HEK293 (cell line): Measurements from ENCODE around the gene SFMBT2.

Experiments
- CTCF ChIA-PET: fragments of 350-600 bp; formaldehyde crosslinking; extraction: SDS; loops from one replicate; lab custom pipeline; 2021; ENCODE audit warnings: antibody characterized with exemption; lab: Yijun Ruan, JAX
- POLR2A ChIA-PET: fragments of 300-600 bp; formaldehyde crosslinking; extraction: SDS; loops from one replicate; lab custom pipeline; 2020; ENCODE audit warnings: antibody characterized with exemption, inconsistent platforms; lab: Yijun Ruan, JAX
- H3K27ac ChIP-seq: fragments of 200-500 bp; sonication (Bioruptor generic); 2 replicates; pipeline ENCODE4 v1.5.1; 2014; ENCODE audit warnings: low read depth, low read length, control low read depth, inconsistent platforms; ENCODE audit errors: extremely low read depth
- H3K36me3 ChIP-seq, 2 experiments: fragments of 200-500 bp in 1 of 2; sonication (Bioruptor generic) in 1 of 2; 1 replicate in 1 of 2; 2 replicates in 1 of 2; pipeline ENCODE4 v1.5.1; 2014 to 2017; ENCODE audit warnings: inconsistent platforms in 2 of 2, low read length in 2 of 2; ENCODE audit not compliant: control insufficient read depth in 2 of 2, insufficient read depth in 1 of 2
- H3K4me1 ChIP-seq: fragments of 200-500 bp; sonication (Bioruptor generic); 2 replicates; pipeline ENCODE4 v1.5.1; 2014; ENCODE audit warnings: mild to moderate bottlenecking, low read length, inconsistent platforms; ENCODE audit not compliant: control insufficient read depth, insufficient read depth
- H3K4me3 ChIP-seq: 2 replicates; pipeline ENCODE4 v1.5.1; 2011; ENCODE audit warnings: low read depth, mild to moderate bottlenecking, control low read depth, low read length, moderate library complexity
- H3K9me3 ChIP-seq: fragments of 200-500 bp; sonication (Bioruptor generic); 2 replicates; pipeline ENCODE4 v1.5.1; 2014; ENCODE audit warnings: low read depth, low read length, inconsistent platforms; ENCODE audit not compliant: control insufficient read depth, insufficient read depth
- GLI2 ChIP-seq: fragments of 450-650 bp; formaldehyde crosslinking; IDR thresholded peaks from 2 replicates; pipeline ENCODE4; 2017; ENCODE audit warnings: missing biosample characterization, missing genetic modification characterization, low read depth, borderline replicate concordance
- HOXD13 ChIP-seq: sonication (generic); formaldehyde crosslinking; IDR thresholded peaks from 2 replicates; pipeline ENCODE4 v1.8.0; 2022; ENCODE audit warnings: missing genetic modification reagents, borderline replicate concordance
- KLF17 ChIP-seq: fragments of 450-650 bp; formaldehyde crosslinking; IDR thresholded peaks from 2 replicates; pipeline ENCODE4 v1.5.1; 2016; ENCODE audit warnings: missing biosample characterization, missing genetic modification characterization
- PRDM1 ChIP-seq: fragments of 450-650 bp; formaldehyde crosslinking; IDR thresholded peaks from 2 replicates; pipeline ENCODE4; 2016; ENCODE audit warnings: missing biosample characterization, missing genetic modification characterization
- SP2 ChIP-seq: fragments of 450-650 bp; formaldehyde crosslinking; IDR thresholded peaks from 2 replicates; pipeline ENCODE4 v1.5.1; 2016; ENCODE audit warnings: missing biosample characterization, missing genetic modification characterization
- ZBTB6 ChIP-seq: fragments of 450-650 bp; formaldehyde crosslinking; IDR thresholded peaks from 2 replicates; pipeline ENCODE4 v1.5.1; 2017; ENCODE audit warnings: missing biosample characterization, missing genetic modification characterization
- ZFP41 ChIP-seq: fragments of 450-650 bp; formaldehyde crosslinking; IDR thresholded peaks from 2 replicates; pipeline ENCODE4 v1.5.1; 2016; ENCODE audit warnings: missing biosample characterization, missing genetic modification characterization, borderline replicate concordance
- ZNF140 ChIP-seq: fragments of 450-650 bp; formaldehyde crosslinking; IDR thresholded peaks from 2 replicates; pipeline ENCODE4 v1.5.1; 2016; ENCODE audit warnings: missing biosample characterization, missing genetic modification characterization
- ZNF16 ChIP-seq: fragments of 450-650 bp; formaldehyde crosslinking; IDR thresholded peaks from 2 replicates; pipeline ENCODE4 v1.5.1; 2016; ENCODE audit warnings: low read depth, missing biosample characterization, missing genetic modification characterization
- ZNF19 ChIP-seq: fragments of 450-650 bp; formaldehyde crosslinking; IDR thresholded peaks from 2 replicates; pipeline ENCODE4; 2016; ENCODE audit warnings: missing biosample characterization, missing genetic modification characterization, low read depth
- ZNF214 ChIP-seq: fragments of 450-650 bp; formaldehyde crosslinking; IDR thresholded peaks from 2 replicates; pipeline ENCODE4 v1.5.1; 2017; ENCODE audit warnings: missing biosample characterization, mild to moderate bottlenecking, missing genetic modification characterization, borderline replicate concordance
- ZNF223 ChIP-seq: fragments of 450-650 bp; formaldehyde crosslinking; IDR thresholded peaks from 2 replicates; pipeline ENCODE4 v1.5.1; 2016; ENCODE audit warnings: missing biosample characterization, missing genetic modification characterization
- ZNF23 ChIP-seq: fragments of 450-650 bp; formaldehyde crosslinking; IDR thresholded peaks from 2 replicates; pipeline ENCODE4 v1.5.1; 2016; ENCODE audit warnings: missing biosample characterization, missing genetic modification characterization, borderline replicate concordance
- ZNF274 ChIP-seq, 2 experiments: fragments of 200-500 bp in 1 of 2; fragments of 450-650 bp in 1 of 2; sonication (Bioruptor generic) in 1 of 2; formaldehyde crosslinking in 1 of 2; IDR thresholded peaks; 2 replicates each; pipeline versions ENCODE4 v1.5.1 to v1.6.1; 2014 to 2016; ENCODE audit warnings: borderline replicate concordance in 1 of 2, inconsistent platforms in 1 of 2, low read length in 1 of 2, missing biosample characterization in 1 of 2, missing genetic modification characterization in 1 of 2
- ZNF341 ChIP-seq: fragments of 450-650 bp; formaldehyde crosslinking; IDR thresholded peaks from 2 replicates; pipeline ENCODE4; 2016; ENCODE audit warnings: low read depth, missing biosample characterization, missing genetic modification characterization
- ZNF433 ChIP-seq: fragments of 450-650 bp; formaldehyde crosslinking; IDR thresholded peaks from 2 replicates; pipeline ENCODE4 v1.5.1; 2016; ENCODE audit warnings: missing biosample characterization, missing genetic modification characterization, low read depth
- ZNF449 ChIP-seq: fragments of 450-650 bp; formaldehyde crosslinking; IDR thresholded peaks from 2 replicates; pipeline ENCODE4 v1.5.1; 2017; ENCODE audit warnings: missing biosample characterization, mild to moderate bottlenecking, missing genetic modification characterization, moderate library complexity
- ZNF510 ChIP-seq: fragments of 450-650 bp; formaldehyde crosslinking; IDR thresholded peaks from 2 replicates; pipeline ENCODE4 v1.5.1; 2018; ENCODE audit warnings: mild to moderate bottlenecking, missing genetic modification characterization, missing biosample characterization; ENCODE audit not compliant: insufficient replicate concordance
- ZNF514 ChIP-seq: fragments of 450-650 bp; formaldehyde crosslinking; IDR thresholded peaks from 2 replicates; pipeline ENCODE4 v1.5.1; 2016; ENCODE audit warnings: missing biosample characterization, missing genetic modification characterization
- ZNF548 ChIP-seq: fragments of 450-650 bp; formaldehyde crosslinking; IDR thresholded peaks from 2 replicates; pipeline ENCODE4 v1.5.1; 2016; ENCODE audit warnings: missing biosample characterization, missing genetic modification characterization
- ZNF580 ChIP-seq: fragments of 450-650 bp; formaldehyde crosslinking; IDR thresholded peaks from 2 replicates; pipeline ENCODE4 v1.5.1; 2016; ENCODE audit warnings: missing biosample characterization, missing genetic modification characterization
- ZNF585B ChIP-seq: fragments of 450-650 bp; formaldehyde crosslinking; IDR thresholded peaks from 2 replicates; pipeline ENCODE4 v1.5.1; 2016; ENCODE audit warnings: missing biosample characterization, missing genetic modification characterization
- ZNF664 ChIP-seq: fragments of 450-650 bp; formaldehyde crosslinking; IDR thresholded peaks from 2 replicates; pipeline ENCODE4 v1.5.1; 2016; ENCODE audit warnings: missing biosample characterization, missing genetic modification characterization
- ZNF677 ChIP-seq: fragments of 450-650 bp; IDR thresholded peaks from 2 replicates; pipeline ENCODE4 v1.5.0; 2018; ENCODE audit warnings: missing biosample characterization, mild to moderate bottlenecking, missing genetic modification characterization, moderate library complexity
- ZNF776 ChIP-seq: fragments of 450-650 bp; formaldehyde crosslinking; IDR thresholded peaks from 2 replicates; pipeline ENCODE4 v1.5.0; 2017; ENCODE audit warnings: missing biosample characterization, missing genetic modification characterization, borderline replicate concordance
- ZNF791 ChIP-seq: fragments of 450-650 bp; formaldehyde crosslinking; IDR thresholded peaks from 2 replicates; pipeline ENCODE4 v1.5.1; 2016; ENCODE audit warnings: missing biosample characterization, missing genetic modification characterization
- ZSCAN4 ChIP-seq: fragments of 450-650 bp; formaldehyde crosslinking; IDR thresholded peaks from 2 replicates; pipeline ENCODE4 v1.5.1; 2017; ENCODE audit warnings: missing biosample characterization, missing genetic modification characterization

The SFMBT2 gene

GRCh38 chr10:7230036-7230435 is 180.8 kb downstream of the SFMBT2 start:
- H3K36me3 ChIP-seq, result peaks cover 0 to 31% of the 10 kb centered on the region in 2 experiments; a peak in 2 of 3 replicates
- TF ChIP-seq ZNF510 (tag by site-specific recombination) (no peak), ZNF214 (tag by site-specific recombination) (no peak), ZNF791 (tag by site-specific recombination) (no peak), KLF17 (tag by site-specific recombination) (no peak), ZNF274 (IDR thresholded peaks at IDR 0.05; ENCODE audit: low read length) (no peak), ZNF274 (tag by site-specific recombination; IDR thresholded peaks at IDR 0.05; ENCODE audit: borderline replicate concordance) (no peak), ZNF223 (tag by site-specific recombination) (no peak), ZNF341 (tag by site-specific recombination) (no peak), ZNF580 (tag by site-specific recombination) (no peak), ZNF19 (tag by site-specific recombination) (no peak), ZNF548 (tag by site-specific recombination) (no peak), GLI2 (no peak), PRDM1 (tag by site-specific recombination) (no peak), ZBTB6 (tag by site-specific recombination) (no peak), ZNF16 (no peak), SP2 (tag by site-specific recombination) (no peak), ZNF449 (no peak)

GRCh38 chr10:7225133-7225532 is 185.7 kb downstream of the SFMBT2 start:
- no peaks in the 10 kb centered on the region for H3K4me1 ChIP-seq
- peaks cover 0 to 48% of the 10 kb centered on the region in 2 experiments; a peak in 1 of 3 replicates for H3K36me3 ChIP-seq
- no peaks in the 10 kb centered on the region; the same call in 1 of the 2 replicates for H3K9me3 ChIP-seq
- no peak overlapping the region for H3K4me3 ChIP-seq
- TF ChIP-seq ZNF664 (tag by site-specific recombination) (no peak), ZNF585B (tag by site-specific recombination) (no peak), ZNF341 (tag by site-specific recombination) (no peak), ZNF776 (no peak), HOXD13 (no peak), ZNF433 (tag by site-specific recombination) (no peak), ZNF514 (tag by site-specific recombination) (no peak), ZNF23 (no peak), ZFP41 (tag by site-specific recombination) (no peak), ZNF677 (tag by site-specific recombination) (no peak), ZSCAN4 (no peak), ZNF140 (no peak)
- POLR2A ChIA-PET, result no interaction called here
- no peak overlapping the region for H3K27ac ChIP-seq
- CTCF ChIA-PET, result no interaction called here

More at GRCh38 chr10:7230036-7230435, 180.8 kb downstream of the SFMBT2 start:
- H3K4me3 ChIP-seq, result no peak overlapping the region
- no peaks in the 10 kb centered on the region for H3K9me3 ChIP-seq
- POLR2A ChIA-PET, result no interaction called here
- no peaks in the 10 kb centered on the region for H3K4me1 ChIP-seq
- no peak overlapping the region for H3K27ac ChIP-seq
- CTCF ChIA-PET, result no interaction called here
